Thymus (tissue), 11 donors: ENCODE results near the gene BACE2. TPM values are rescaled to one million over a fixed set of nuclear protein-coding genes. Genes with fewer than 3 reads are reported as not detected.

Experiments used
- DNase-seq, 9 donors: peaks; one replicate each; pipeline ENCODE4 v3.0.0-alpha.2; 2013; ENCODE audit warnings: low spot score in 9 of 9, low read depth in 6 of 9, missing footprints in 1 of 9
- H3K27ac ChIP-seq, 2 donors: one replicate each; pipeline ENCODE4 v1.5.1; 2013; ENCODE audit warnings: control low read depth in 1 of 2, low read depth in 1 of 2, low read length in 1 of 2, mild to moderate bottlenecking in 1 of 2, moderate library complexity in 1 of 2
- H3K27me3 ChIP-seq, 2 donors: one replicate each; pipeline ENCODE4 v1.5.1; 2013; ENCODE audit warnings: low read length in 1 of 2; ENCODE audit not compliant: control insufficient read depth in 2 of 2, insufficient read depth in 1 of 2
- H3K36me3 ChIP-seq, 2 donors: one replicate each; pipeline ENCODE4 v1.5.1; 2013; ENCODE audit warnings: low read length in 1 of 2, mild to moderate bottlenecking in 1 of 2, moderate library complexity in 1 of 2; ENCODE audit not compliant: control insufficient read depth in 2 of 2, insufficient read depth in 2 of 2
- H3K4me1 ChIP-seq, 2 donors: one replicate each; pipeline ENCODE4 v1.5.1; 2013; ENCODE audit warnings: low read length in 2 of 2; ENCODE audit not compliant: control insufficient read depth in 2 of 2, insufficient read depth in 2 of 2
- H3K4me3 ChIP-seq, 2 donors: one replicate each; pipeline ENCODE4 v1.5.1; 2013; ENCODE audit warnings: low read length in 2 of 2, control low read depth in 1 of 2, mild to moderate bottlenecking in 1 of 2
- H3K9me3 ChIP-seq, 2 donors: one replicate each; pipeline ENCODE4 v1.5.1; 2013; ENCODE audit warnings: low read length in 1 of 2, mild to moderate bottlenecking in 1 of 2; ENCODE audit not compliant: control insufficient read depth in 2 of 2, insufficient read depth in 1 of 2
- WGBS: extraction: QIAGEN DNeasy Blood & Tissue Kit; methylation state at CpG from one replicate; pipeline ENCODE4 v1.1.7; 2013; 5-methylcytosine and 5-hydroxymethylcytosine counted together
- polyA plus RNA-seq: library from polyadenylated mRNA; stranded (reverse); fragments of 200-250 nt; gene quantifications from one replicate; pipeline ENCODE4 v1.2.3, GENCODE V29; 2013
- total RNA-seq: library from RNA; stranded (reverse); fragments of 120-200 nt; gene quantifications from one replicate; pipeline ENCODE4 v1.2.4, GENCODE V29; 2013
- donor health status: healthy.

Gene BACE2
- total and polyA plus RNA-seq, 2 donors: 5.9 to 17.6 TPM

- no peaks in the 10 kb centered on the region for H3K4me1 ChIP-seq
- no peak for DNase-seq
- no peaks in the 10 kb centered on the region for H3K36me3 ChIP-seq
- H3K9me3 ChIP-seq: no peaks in the 10 kb centered on the region
- H3K4me3 ChIP-seq: no peak overlapping the region
- H3K27me3 ChIP-seq: peaks cover 0 to 2% of the 10 kb centered on the region in 2 donors
- H3K27ac ChIP-seq: no peak overlapping the region
- 80% methylated on average over 10 of the region's 10 CpGs for WGBS
Observed at GRCh38 chr21:41199123-41199522, 31.2 kb downstream of the BACE2 start.

- no peaks in the 10 kb centered on the region for H3K9me3 ChIP-seq
- no peak overlapping the region for H3K27ac ChIP-seq
- peaks cover 0 to 2% of the 10 kb centered on the region in 2 donors for H3K27me3 ChIP-seq
- WGBS: 89% methylated on average over 10 of the region's 10 CpGs
- no peaks in the 10 kb centered on the region for H3K36me3 ChIP-seq
- DNase-seq: no peak
- H3K4me1 ChIP-seq: no peaks in the 10 kb centered on the region
- H3K4me3 ChIP-seq: no peak overlapping the region
Observed at GRCh38 chr21:41199588-41199987, 31.6 kb downstream of the BACE2 start.

- Histone ChIP-seq H3K27ac (no peak overlapping the region), H3K36me3 (no peaks in the 10 kb centered on the region), H3K27me3 (peaks cover 0 to 2% of the 10 kb centered on the region in 2 donors), H3K9me3 (no peaks in the 10 kb centered on the region), H3K4me1 (no peaks in the 10 kb centered on the region), H3K4me3 (no peak overlapping the region)
- WGBS: 97% methylated on average over 5 of the region's 5 CpGs
- DNase-seq: no peak
Observed at GRCh38 chr21:41201385-41201784, 33.4 kb downstream of the BACE2 start.

- H3K27me3 ChIP-seq: peaks cover 0 to 2% of the 10 kb centered on the region in 2 donors
- no peaks in the 10 kb centered on the region for H3K9me3 ChIP-seq
- H3K36me3 ChIP-seq: no peaks in the 10 kb centered on the region
- no peaks in the 10 kb centered on the region for H3K4me1 ChIP-seq
- no peak overlapping the region for H3K27ac ChIP-seq
- DNase-seq: no peak
- WGBS: 97% methylated on average over 3 of the region's 3 CpGs
- no peak overlapping the region for H3K4me3 ChIP-seq
Observed at GRCh38 chr21:41204736-41205135, 36.8 kb downstream of the BACE2 start.

GRCh38 chr21:41207401-41208375 is 39.7 kb downstream of the BACE2 start:
- peak overlapping the region in 1 of 2 donors; percentile 39 for H3K27ac ChIP-seq
- no peaks in the 10 kb centered on the region for H3K4me1 ChIP-seq
- no peak overlapping the region for H3K4me3 ChIP-seq
- no peaks in the 10 kb centered on the region for H3K27me3 ChIP-seq
- DNase-seq: peak in 1 of 9 donors; percentile 3
- no peaks in the 10 kb centered on the region for H3K36me3 ChIP-seq
- no peaks in the 10 kb centered on the region for H3K9me3 ChIP-seq
- WGBS: 76% methylated on average over 17 of the region's 17 CpGs

GRCh38 chr21:41208376-41208763 is 40.4 kb downstream of the BACE2 start:
- Histone ChIP-seq H3K27ac (no peak overlapping the region), H3K9me3 (no peaks in the 10 kb centered on the region), H3K4me1 (no peaks in the 10 kb centered on the region), H3K27me3 (no peaks in the 10 kb centered on the region), H3K4me3 (no peak overlapping the region), H3K36me3 (no peaks in the 10 kb centered on the region)
- 92% methylated on average over 6 of the region's 6 CpGs for WGBS
- DNase-seq: no peak

GRCh38 chr21:41209016-41209619 is 41.2 kb downstream of the BACE2 start:
- H3K4me3 ChIP-seq: no peak overlapping the region
- H3K36me3 ChIP-seq: no peaks in the 10 kb centered on the region
- H3K27ac ChIP-seq: no peak overlapping the region
- H3K27me3 ChIP-seq: no peaks in the 10 kb centered on the region
- H3K4me1 ChIP-seq: no peaks in the 10 kb centered on the region
- no peaks in the 10 kb centered on the region for H3K9me3 ChIP-seq
- WGBS: 94% methylated on average over 17 of the region's 17 CpGs
- DNase-seq: no peak

GRCh38 chr21:41210426-41211059 is 42.6 kb downstream of the BACE2 start:
- no peaks in the 10 kb centered on the region for H3K36me3 ChIP-seq
- H3K27me3 ChIP-seq: peaks cover 0 to 5% of the 10 kb centered on the region in 2 donors
- no peaks in the 10 kb centered on the region for H3K9me3 ChIP-seq
- no peaks in the 10 kb centered on the region for H3K4me1 ChIP-seq
- H3K27ac ChIP-seq: no peak overlapping the region
- no peak overlapping the region for H3K4me3 ChIP-seq
- 97% methylated on average over 14 of the region's 14 CpGs for WGBS
- no peak for DNase-seq
